NAMALWA (cell line): Measurements from ENCODE around the gene ABTB2.
"Not testable (repeated sequence)": the region's sequence is repeated elsewhere in the genome, so short reads cannot be mapped to it uniquely, and the experiment has no call there.

ENCODE experiments used
- DNase-seq: peaks from one replicate; pipeline ENCODE4 v3.0.0-alpha.2; 2015; ENCODE audit warnings: low spot score

The ABTB2 gene

GRCh38 chr11:34262531-34263081 lies 95.2 kb downstream of the ABTB2 start:
- no peak for DNase-seq

DNA sequence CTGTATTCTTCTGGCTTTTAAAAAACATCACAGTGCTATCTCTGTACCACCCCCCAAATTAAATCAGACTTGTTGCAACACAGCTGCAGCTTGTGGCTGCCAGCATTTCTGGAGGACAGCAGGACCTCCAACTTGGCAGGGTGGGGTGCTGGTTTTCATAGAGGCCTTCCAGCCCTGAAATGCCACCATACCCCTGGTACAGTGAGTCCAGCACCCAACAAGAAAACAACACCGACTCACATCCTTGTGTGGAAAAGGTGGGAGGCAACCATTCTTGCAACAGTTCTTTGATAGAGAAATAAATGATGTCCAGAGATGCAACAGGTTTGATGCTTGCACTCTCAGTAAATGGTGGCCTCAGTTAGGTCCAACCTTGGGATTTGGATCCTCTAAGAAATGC lies 96.0 kb downstream of the ABTB2 start:
- no peak for DNase-seq

DNA sequence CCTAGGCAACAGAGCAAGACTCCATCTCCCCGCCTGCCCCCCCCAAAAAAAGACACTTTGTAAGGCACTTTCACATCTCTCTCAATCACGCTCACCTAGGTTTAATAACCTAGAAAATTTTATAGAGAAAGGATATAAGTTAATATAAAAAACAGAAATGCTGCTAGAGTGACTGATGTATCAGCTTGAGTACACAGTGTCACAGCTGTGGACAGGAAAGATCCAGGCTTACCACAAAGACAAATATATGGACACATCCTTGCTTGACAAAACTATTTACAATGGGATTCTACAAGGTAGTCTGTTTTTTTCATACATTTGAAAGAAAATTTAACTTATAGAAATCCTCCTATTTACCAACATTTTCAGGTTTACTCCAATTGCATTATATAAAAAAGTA lies 96.7 kb downstream of the ABTB2 start:
- no peak for DNase-seq

- no peak for DNase-seq
These were observed 97.7 kb downstream of the ABTB2 start for GRCh38 chr11:34260072-34260575.

DNA sequence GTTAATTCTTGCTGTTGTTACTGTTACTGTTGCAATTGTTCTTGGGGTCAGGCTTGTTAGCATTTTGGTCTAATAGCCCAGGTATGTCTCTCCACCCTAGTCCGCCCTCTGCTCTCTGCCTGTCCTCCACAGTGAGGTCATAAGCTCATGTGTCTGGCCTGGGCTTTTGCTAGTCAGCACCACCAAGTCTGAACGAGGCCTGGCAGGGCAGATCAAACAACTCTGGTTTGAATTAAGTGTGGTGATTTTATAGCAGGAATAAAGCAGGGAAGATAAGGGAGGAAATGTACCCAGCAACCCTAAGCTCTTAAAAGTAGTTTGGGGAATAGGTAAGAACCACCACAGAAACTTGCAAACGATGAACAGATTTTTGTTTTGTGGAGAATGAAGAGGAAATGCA lies 98.7 kb downstream of the ABTB2 start:
- DNase-seq: no peak

GRCh38 chr11:34256626-34257025 lies 101.2 kb downstream of the ABTB2 start:
- DNase-seq: no peak

GRCh38 chr11:34256150-34256549 lies 101.7 kb downstream of the ABTB2 start:
- DNase-seq: no peak

GRCh38 chr11:34255101-34255500 lies 102.7 kb downstream of the ABTB2 start:
- DNase-seq: no peak

- no peak for DNase-seq
These were observed 103.8 kb downstream of the ABTB2 start for GRCh38 chr11:34254011-34254410.

DNA sequence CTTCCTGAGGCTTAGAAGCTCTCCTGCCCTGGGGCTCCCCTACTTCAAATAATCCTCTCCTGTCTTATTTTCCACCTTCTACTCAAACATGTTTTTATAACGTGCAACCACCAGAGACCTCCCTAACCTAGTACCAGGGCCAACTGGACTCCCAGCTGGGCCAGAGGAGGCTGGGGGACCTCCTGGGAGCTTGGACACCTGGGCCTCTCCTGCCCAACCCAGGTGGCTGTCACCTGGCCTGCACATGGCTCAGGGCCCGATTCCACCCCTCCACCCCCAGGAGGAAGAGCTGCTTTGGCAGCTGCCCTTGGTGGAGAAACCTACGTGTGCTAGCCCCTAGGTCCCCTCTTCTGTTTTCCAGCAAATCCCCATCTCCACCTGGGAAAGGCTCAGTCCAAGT lies 105.2 kb downstream of the ABTB2 start:
- no peak for DNase-seq

DNA sequence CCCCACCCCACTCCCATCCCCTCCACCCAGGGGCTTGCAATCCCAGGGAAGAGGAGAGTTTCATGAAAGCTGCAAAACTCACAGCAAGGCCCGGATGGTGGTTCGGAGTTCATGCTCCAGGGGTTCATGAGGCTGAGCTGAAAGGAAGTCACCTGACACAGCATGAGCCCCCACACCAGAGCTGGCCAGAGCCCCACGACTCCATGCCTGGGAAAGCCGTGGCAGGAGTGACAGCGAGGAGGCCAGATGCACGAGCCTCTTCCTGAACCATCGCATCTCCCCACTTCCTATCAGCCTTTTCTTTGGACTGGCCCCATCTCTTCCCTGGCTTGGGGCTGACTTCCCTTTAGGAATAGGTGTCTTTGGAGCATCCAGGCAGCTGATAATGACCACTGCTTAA lies 105.8 kb downstream of the ABTB2 start:
- DNase-seq: no peak

DNA sequence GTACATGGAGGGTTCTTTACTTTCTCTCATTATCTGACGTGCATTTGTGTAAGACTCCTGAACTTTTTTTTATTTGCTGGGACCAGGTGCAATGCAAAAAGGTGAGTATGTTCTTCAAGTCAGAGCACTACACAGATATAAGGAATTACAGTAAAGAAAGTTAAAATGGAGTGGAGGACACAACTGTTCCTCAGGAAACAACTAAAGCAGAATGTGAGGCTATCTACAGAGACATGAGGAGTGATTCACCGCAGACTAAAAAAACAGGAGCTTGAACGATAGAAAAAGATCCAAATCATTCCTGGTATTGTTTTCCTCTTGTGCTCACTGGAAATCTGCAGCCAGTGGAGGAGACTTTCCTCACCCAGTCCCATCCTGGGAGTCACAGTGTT lies 106.2 kb downstream of the ABTB2 start:
- no peak for DNase-seq

DNA sequence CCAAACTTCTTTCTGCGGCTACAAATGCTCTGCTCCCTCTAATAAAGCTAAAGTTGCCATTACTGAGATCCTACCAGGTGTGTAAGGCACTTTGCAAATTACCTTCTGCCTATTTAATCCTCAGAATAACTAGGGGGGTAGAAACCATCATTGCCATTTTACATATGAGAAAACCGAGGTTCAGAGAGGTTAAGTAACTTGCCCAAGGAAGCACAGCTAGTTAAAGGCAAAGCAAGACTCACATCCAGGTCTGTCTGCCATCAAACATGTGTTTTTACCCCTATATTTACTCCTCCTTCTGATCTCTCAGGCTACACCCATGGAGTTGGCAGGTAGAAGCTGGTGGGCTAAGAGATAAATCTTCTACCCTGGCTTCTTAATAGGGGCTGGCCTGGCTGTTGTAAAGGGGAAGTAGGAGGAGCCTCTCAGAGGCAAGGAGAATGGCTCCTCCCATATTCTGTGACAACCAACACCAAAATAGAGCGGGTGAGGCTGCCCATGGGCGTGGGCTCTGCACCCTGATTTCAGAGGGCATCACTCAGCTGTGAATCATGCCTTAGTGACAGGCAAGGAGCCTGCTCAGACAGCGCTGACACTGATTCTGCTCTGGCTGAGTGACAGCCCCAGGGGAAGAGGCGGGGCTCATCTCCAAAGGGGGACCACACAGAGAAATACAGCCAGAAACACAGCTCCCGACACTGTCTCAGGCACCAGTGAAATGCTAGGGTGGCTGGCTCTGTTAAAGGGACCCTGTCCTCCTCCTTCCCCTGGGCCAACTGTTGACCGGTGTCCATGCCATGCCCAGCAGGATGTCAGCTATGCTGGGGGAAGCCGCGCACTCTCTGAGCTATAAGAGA lies 106.8 kb downstream of the ABTB2 start:
- DNase-seq: peak; percentile 91

DNA sequence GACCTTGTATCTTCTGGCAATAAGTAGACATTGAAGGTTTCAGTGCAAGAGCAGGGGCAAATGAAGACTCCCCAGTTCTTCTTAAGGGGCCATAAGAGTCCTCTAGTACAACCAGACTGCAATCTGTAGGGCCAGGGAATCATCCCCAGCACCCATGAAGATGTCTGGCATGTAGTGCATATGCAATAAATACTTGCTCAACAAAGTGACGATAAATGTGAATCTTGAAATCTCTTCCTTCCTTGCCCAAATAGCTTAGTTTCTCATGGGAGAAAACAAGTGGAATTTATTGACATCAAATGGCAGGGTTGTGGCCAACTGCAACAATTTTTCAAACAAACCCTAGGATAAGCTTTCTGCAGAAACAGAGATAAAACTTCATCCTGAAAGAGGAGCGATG lies 107.6 kb downstream of the ABTB2 start:
- no peak for DNase-seq

DNA sequence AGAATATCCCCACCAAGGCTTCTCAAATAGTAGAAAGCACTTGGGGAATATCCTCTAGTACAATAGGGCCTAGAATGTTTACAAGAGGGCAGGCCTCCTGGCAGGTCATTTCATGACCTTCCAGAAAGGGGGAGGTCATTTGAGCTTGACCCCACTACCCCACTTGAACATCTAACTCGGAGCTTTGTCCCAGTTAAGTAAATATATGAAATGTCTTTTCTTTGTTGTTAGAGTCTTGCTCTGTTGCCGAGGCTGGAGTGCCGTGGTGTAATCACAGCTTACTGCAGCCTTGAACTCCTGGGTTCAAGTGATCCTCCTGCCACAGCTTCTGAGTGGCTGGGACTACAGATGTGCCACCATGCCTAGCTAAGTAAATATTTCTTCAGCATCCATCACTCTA lies 108.4 kb downstream of the ABTB2 start:
- no peak for DNase-seq

GRCh38 chr11:34246511-34246910 lies 111.3 kb downstream of the ABTB2 start:
- not testable (repeated sequence) for DNase-seq

DNA sequence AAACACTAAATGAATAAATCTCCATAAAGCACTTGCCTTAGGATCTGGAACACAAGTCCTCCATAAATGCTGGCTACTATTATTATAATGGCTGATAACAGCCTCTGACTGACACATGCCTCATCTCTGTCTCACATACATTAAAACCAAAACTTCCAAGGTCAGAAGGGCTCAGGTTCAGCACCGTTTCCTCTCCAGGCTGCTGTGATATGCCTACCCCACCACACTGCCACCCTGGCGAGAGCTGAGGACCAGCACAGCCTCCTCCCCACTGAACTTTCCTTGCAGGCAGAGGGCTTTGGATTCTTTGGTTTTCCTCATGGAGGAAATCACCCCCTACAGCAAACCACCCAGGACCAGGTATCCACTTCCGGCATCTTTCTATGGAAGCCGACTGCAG lies 112.8 kb downstream of the ABTB2 start:
- no peak for DNase-seq

GRCh38 chr11:34243600-34244464 lies 114.0 kb downstream of the ABTB2 start:
- DNase-seq: no peak

GRCh38 chr11:34242037-34242625 lies 115.7 kb downstream of the ABTB2 start:
- DNase-seq: no peak

DNA sequence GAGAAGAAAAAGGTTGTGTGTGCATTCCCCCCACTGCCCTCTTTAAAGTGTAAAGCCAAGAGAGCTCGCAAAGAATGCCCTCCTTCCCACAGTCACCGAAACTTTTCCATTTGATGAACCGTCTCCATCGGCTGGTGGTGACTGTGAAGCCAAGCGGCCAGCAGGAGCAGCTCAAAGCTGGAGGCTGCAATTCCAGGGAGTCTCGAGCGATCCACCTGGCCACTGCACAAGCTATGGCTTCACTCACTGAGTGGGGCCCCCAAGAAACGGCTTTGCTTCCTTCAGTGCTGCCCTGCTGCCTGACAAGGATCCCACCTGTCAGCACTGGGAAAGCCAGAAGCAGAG lies 117.7 kb downstream of the ABTB2 start:
- no peak for DNase-seq

GRCh38 chr11:34239465-34240149 lies 118.2 kb downstream of the ABTB2 start:
- no peak for DNase-seq

- DNase-seq: no peak
These were observed 118.8 kb downstream of the ABTB2 start for GRCh38 chr11:34238966-34239365.
